Psoas muscle (tissue), 8 donors: ENCODE measurements around the gene COA7. TPM values are rescaled to one million over a fixed set of nuclear protein-coding genes. Genes with fewer than 3 reads are reported as not detected.
A peak's percentile ranks its signal among the peaks of the same experiment; 100 is the strongest.
"Not testable (repeated sequence)": the region's sequence is repeated elsewhere in the genome, so short reads cannot be mapped to it uniquely, and the experiment has no call there.

Experiments used
- ATAC-seq, 4 donors: fragments of 200-7000 bp; cut with Tn5 transposase; one replicate each; pipeline ENCODE4 v1.9.1; 2020; ENCODE audit warnings: moderate library complexity in 3 of 4, mild to moderate bottlenecking in 2 of 4
- DNase-seq, 2 donors: peaks; one replicate each; pipeline ENCODE4 v3.0.0-alpha.2; 2020
- H3K27ac ChIP-seq: fragments of 200-600 bp; one replicate; pipeline ENCODE4 v1.8.0; 2022
- H3K27me3 ChIP-seq, 3 donors: fragments of 200-600 bp in 1 of 3; one replicate each; pipeline versions ENCODE4 v1.6.1 to v1.8.0; 2013 to 2022; ENCODE audit warnings: low read length in 2 of 3, mild to moderate bottlenecking in 2 of 3, moderate library complexity in 1 of 3; ENCODE audit not compliant: insufficient read depth in 3 of 3
- H3K36me3 ChIP-seq, 2 donors: fragments of 200-600 bp in 1 of 2; one replicate each; pipeline versions ENCODE4 v1.6.1 to v1.8.0; 2013 to 2022; ENCODE audit warnings: low read depth in 1 of 2, mild to moderate bottlenecking in 1 of 2, moderate library complexity in 1 of 2; ENCODE audit not compliant: insufficient read depth in 1 of 2
- H3K4me1 ChIP-seq: fragments of 200-600 bp; one replicate; pipeline ENCODE4 v1.8.0; 2022
- H3K4me3 ChIP-seq: fragments of 200-600 bp; one replicate; pipeline ENCODE4 v1.8.0; 2022; ENCODE audit warnings: mild to moderate bottlenecking
- H3K9me3 ChIP-seq: fragments of 200-600 bp; one replicate; pipeline ENCODE4 v1.8.0; 2022
- WGBS, 3 donors: extraction: QIAGEN DNeasy Blood & Tissue Kit; methylation state at CpG; one replicate each; pipeline versions ENCODE4 v1.1.6 to v1.1.7; 2013; 5-methylcytosine and 5-hydroxymethylcytosine counted together
- intact Hi-C, 2 donors: fragments of 100-400 bp; cut with DNase I; formaldehyde crosslinking; loops; one replicate each; pipeline versions ENCODE4 v1.11.0 to v1.14.2; 2022
- polyA plus RNA-seq, 3 donors: library from polyadenylated mRNA; stranded (reverse); fragments of 200-250 nt; gene quantifications; one replicate each; pipeline ENCODE4 v1.2.3, GENCODE V29; 2013
- total RNA-seq, 4 donors: library from RNA; stranded (reverse); fragmentation: NEBNext Ultra II Directional in 2 of 4; extraction: Animal tissue kit (Norgen Biotek cat#: 25700) in 2 of 4; gene quantifications; one replicate each; pipeline versions ENCODE4 v1.2.1 to v1.2.4, GENCODE V29; 2021 to 2023
- TF ChIP-seq, protein P1 (sequence below): fragments of 200-600 bp; IDR thresholded peaks from one replicate; pipeline ENCODE4 v1.8.0; 2022; ENCODE audit warnings: antibody characterized with exemption
- donor health status: healthy with polysubstance abuse.
- donor health status: DM: no; HTN: no; CAD: no; lungs with moderate emphysema.
- donor health status: Bipolar disorder and iron deficiency.
- donor health status: healthy.
- donor health status: DM: yes; HTN: yes; CAD: no.
- donor health status: DM: no; HTN: no; CAD: no.
- donor health status: DM: no; HTN: no; CAD: no.
- donor health status: DM: yes; HTN: yes; CAD: no.

Gene COA7
- total and polyA plus RNA-seq, 7 donors: 25.2 to 48.8 (median 30.5) TPM

DNA sequence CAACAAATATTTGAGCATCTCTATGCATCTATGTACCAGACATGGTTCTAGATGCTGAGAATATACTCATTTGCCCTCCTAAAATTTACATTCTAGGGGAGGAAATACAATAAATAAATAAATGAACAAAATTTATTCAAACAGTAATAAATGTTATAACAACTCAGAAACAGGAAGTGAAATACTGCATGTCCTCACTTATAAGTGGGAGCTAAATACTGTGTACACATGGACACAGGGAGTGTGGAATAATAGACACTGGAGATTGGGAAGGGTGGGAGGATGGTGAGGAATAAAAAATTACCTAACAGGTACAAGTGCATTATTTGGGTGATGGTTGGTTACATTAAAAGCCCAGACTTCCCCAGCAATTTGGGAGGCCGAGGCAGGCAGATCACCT is 4.3 kb downstream of the COA7 start:
- TF ChIP-seq, protein P1, sequence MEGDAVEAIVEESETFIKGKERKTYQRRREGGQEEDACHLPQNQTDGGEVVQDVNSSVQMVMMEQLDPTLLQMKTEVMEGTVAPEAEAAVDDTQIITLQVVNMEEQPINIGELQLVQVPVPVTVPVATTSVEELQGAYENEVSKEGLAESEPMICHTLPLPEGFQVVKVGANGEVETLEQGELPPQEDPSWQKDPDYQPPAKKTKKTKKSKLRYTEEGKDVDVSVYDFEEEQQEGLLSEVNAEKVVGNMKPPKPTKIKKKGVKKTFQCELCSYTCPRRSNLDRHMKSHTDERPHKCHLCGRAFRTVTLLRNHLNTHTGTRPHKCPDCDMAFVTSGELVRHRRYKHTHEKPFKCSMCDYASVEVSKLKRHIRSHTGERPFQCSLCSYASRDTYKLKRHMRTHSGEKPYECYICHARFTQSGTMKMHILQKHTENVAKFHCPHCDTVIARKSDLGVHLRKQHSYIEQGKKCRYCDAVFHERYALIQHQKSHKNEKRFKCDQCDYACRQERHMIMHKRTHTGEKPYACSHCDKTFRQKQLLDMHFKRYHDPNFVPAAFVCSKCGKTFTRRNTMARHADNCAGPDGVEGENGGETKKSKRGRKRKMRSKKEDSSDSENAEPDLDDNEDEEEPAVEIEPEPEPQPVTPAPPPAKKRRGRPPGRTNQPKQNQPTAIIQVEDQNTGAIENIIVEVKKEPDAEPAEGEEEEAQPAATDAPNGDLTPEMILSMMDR: no peak
- ATAC-seq (no peak), DNase-seq (no peak)
- Histone ChIP-seq H3K4me1 (peaks cover 7% of the 10 kb centered on the region), H3K36me3 (peaks cover 4 to 44% of the 10 kb centered on the region in 2 donors), H3K27me3 (no peaks in the 10 kb centered on the region), H3K27ac (no peak overlapping the region), H3K9me3 (no peaks in the 10 kb centered on the region), H3K4me3 (no peak overlapping the region)
- intact Hi-C loops: no loop called here
- 87 to 100% (median 98%) methylated on average over 1 of the region's 1 CpG for WGBS, 3 donors

DNA sequence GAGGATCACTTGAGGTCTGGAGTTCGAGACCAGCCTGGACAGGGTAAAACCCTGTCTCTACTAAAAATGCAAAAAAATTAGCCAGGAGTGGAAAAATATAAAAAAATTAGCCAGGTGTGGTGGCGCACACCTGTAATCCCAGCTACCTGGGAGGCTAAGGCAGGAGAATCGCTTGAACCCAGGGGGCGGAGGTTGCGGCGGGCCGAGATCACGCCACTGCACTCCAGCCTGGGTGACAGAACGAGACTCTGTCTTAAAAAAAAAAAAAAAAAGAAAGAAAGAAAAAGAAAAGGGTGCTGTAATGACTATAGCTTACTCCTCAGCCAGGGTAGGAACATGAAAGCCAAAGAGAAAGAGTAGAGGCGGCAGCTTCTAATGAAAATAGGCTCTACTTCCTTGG is 4.8 kb downstream of the COA7 start:
- H3K27ac ChIP-seq, H3K9me3 ChIP-seq, H3K27me3 ChIP-seq, H3K4me1 ChIP-seq, DNase-seq, H3K4me3 ChIP-seq, intact Hi-C loops, ATAC-seq: not testable (repeated sequence)
- 96 to 98% (median 97%) methylated on average over 7 to 10 of the region's 10 CpGs for WGBS, 3 donors
- peaks cover 4 to 49% of the 10 kb centered on the region in 2 donors for H3K36me3 ChIP-seq

DNA sequence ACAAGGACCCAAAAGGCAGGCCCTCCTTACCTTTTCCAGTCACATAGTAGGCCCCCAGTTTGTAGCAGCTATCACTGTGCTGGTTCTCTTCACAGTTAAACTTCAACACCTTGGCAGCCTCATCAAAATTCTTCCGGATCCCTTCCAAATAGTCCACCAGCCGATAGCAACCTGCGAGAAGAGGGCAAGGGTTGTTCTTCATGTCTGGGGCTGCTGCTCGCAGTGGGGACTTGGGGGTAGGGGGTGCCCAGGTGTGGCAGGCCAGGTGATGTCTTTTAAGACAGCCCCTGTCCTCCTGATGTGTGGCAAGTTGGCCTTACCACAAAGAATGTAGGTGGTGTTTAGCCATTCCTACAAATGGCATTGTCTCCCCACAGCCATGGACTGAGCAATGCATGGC is 5.5 kb downstream of the COA7 start:
- Histone ChIP-seq H3K9me3 (no peaks in the 10 kb centered on the region), H3K27me3 (no peaks in the 10 kb centered on the region), H3K4me1 (peaks cover 5% of the 10 kb centered on the region), H3K4me3 (no peak overlapping the region), H3K36me3 (peaks cover 4 to 55% of the 10 kb centered on the region in 2 donors), H3K27ac (no peak overlapping the region)
- WGBS, 3 donors: 91 to 100% (median 93%) methylated on average over 4 of the region's 4 CpGs
- DNase-seq: no peak
- ATAC-seq: no peak
- TF ChIP-seq, protein P1: no peak
- intact Hi-C loops: no loop called here

DNA sequence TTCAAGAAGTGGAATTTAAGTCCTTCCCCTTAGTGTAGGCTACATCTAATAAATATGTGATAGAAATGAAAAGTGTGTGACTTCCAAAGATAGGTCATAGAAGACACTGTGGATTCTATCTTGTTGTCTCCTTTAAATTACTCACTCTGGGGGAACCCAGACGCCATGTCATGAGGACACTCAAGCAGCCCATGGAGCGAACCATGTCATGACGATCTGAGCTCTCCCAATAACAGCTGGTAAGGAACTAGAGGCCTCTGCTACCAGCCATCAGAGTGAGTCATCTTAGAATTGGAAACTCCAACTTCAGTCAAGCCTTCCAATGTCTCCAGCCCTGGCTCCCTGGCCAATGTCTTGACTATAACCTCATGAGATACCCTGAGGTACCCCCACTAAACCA is 6.3 kb downstream of the COA7 start:
- no peaks in the 10 kb centered on the region for H3K27me3 ChIP-seq
- TF ChIP-seq, protein P1: no peak
- intact Hi-C loops: no loop called here
- WGBS, 3 donors: 91 to 95% (median 93%) methylated on average over 3 of the region's 3 CpGs
- no peaks in the 10 kb centered on the region for H3K9me3 ChIP-seq
- DNase-seq (no peak), ATAC-seq (peak in 2 of 4 donors; percentile 30 to 33)
- H3K4me3 ChIP-seq: no peak overlapping the region
- peaks cover 9 to 64% of the 10 kb centered on the region in 2 donors for H3K36me3 ChIP-seq
- no peak overlapping the region for H3K27ac ChIP-seq
- peaks cover 5% of the 10 kb centered on the region for H3K4me1 ChIP-seq

DNA sequence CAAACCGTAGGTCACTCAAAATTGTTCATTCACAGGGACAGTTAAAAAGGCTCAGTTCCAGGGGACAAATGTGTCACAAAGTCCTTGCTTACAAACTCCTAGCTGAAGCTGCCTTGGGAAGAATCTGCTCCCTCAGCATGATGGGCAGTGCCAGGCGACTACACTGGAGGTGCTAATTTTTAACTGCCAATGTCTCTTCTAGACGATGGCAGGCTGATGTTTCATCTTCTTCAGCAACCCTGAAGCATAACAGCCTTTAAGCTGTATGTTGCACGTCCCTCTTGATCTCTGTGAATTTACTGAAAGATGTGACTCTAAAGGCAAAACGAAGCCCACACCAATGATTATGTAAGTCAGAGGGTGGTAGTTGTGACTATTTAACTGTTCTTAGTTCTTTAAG is 11.3 kb downstream of the COA7 start:
- H3K9me3 ChIP-seq: no peaks in the 10 kb centered on the region
- H3K27ac ChIP-seq: no peak overlapping the region
- WGBS, 3 donors: 65 to 79% (median 69%) methylated on average over 5 of the region's 5 CpGs
- DNase-seq: no peak
- H3K36me3 ChIP-seq: peaks cover 5 to 62% of the 10 kb centered on the region in 2 donors
- TF ChIP-seq, protein P1: no peak
- no peak overlapping the region for H3K4me3 ChIP-seq
- intact Hi-C loops: loop anchor here in 1 of 2 donors (10.0 kb wide), 1 partner anchor 202 kb away; no protein-coding TSS in a partner anchor
- no peaks in the 10 kb centered on the region for H3K27me3 ChIP-seq
- peak in 2 of 4 donors; percentile 16 to 42 for ATAC-seq
- H3K4me1 ChIP-seq: no peaks in the 10 kb centered on the region
